Measurements from ENCODE around the gene DHX15.
"Not testable (repeated sequence)": the region's sequence is repeated elsewhere in the genome, so short reads cannot be mapped to it uniquely, and the experiment has no call there.

DHX15 gene

GRCh38 chr4:24510091-24510490 is 74.3 kb downstream of the DHX15 start:
- ChIA-PET POLR2A (no interaction called here), CTCF (interaction anchor here (0.6 kb wide), 1 partner anchor 536 kb away, joined by 3 read pairs; no protein-coding TSS in a partner anchor)
- DNase-seq (ENCODE audit: extremely low spot score), result no peak

GRCh38 chr4:24508541-24508940 is 75.8 kb downstream of the DHX15 start:
- TF ChIP-seq CTBP1 (IDR thresholded peaks at IDR 0.05; ENCODE audit: borderline replicate concordance) (no peak), NFRKB (IDR thresholded peaks at IDR 0.05) (no peak), SP1 (IDR thresholded peaks at IDR 0.05) (no peak), TARDBP (IDR thresholded peaks at IDR 0.05) (no peak), ZNF384 (IDR thresholded peaks at IDR 0.05) (no peak), PKNOX1 (IDR thresholded peaks at IDR 0.05) (no peak), FOXK2 (IDR thresholded peaks at IDR 0.05) (no peak), SUZ12 (IDR thresholded peaks at IDR 0.05) (no peak), LEF1 (IDR thresholded peaks at IDR 0.05; ENCODE audit: borderline replicate concordance) (no peak), HDGF (IDR thresholded peaks at IDR 0.05; ENCODE audit: borderline replicate concordance) (no peak), FOXA1 (IDR thresholded peaks at IDR 0.05) (no peak), FOXM1 (IDR thresholded peaks at IDR 0.05; ENCODE audit: borderline replicate concordance) (no peak), ARNT (IDR thresholded peaks at IDR 0.05) (no peak), ELF4 (IDR thresholded peaks at IDR 0.05) (no peak), BHLHE40 (IDR thresholded peaks at IDR 0.05; ENCODE audit: borderline replicate concordance) (no peak), L3MBTL2 (conservative IDR thresholded peaks at IDR 0.05) (no peak)
- POLR2A ChIA-PET, result no interaction called here
- CTCF ChIA-PET, result no interaction called here
- DNase-seq (ENCODE audit: extremely low spot score), result no peak

More at GRCh38 chr4:24510091-24510490, 74.3 kb downstream of the DHX15 start:
- TF ChIP-seq CTBP1 (IDR thresholded peaks at IDR 0.05; ENCODE audit: borderline replicate concordance) (no peak), TARDBP (IDR thresholded peaks at IDR 0.05) (no peak), HDGF (IDR thresholded peaks at IDR 0.05; ENCODE audit: borderline replicate concordance) (no peak), ARNT (IDR thresholded peaks at IDR 0.05) (no peak), NFRKB (IDR thresholded peaks at IDR 0.05) (no peak), FOXA1 (IDR thresholded peaks at IDR 0.05) (no peak), ELF4 (IDR thresholded peaks at IDR 0.05) (no peak), LEF1 (IDR thresholded peaks at IDR 0.05; ENCODE audit: borderline replicate concordance) (no peak), PKNOX1 (IDR thresholded peaks at IDR 0.05) (no peak), BHLHE40 (IDR thresholded peaks at IDR 0.05; ENCODE audit: borderline replicate concordance) (no peak), FOXM1 (IDR thresholded peaks at IDR 0.05; ENCODE audit: borderline replicate concordance) (no peak), L3MBTL2 (conservative IDR thresholded peaks at IDR 0.05) (no peak), FOXK2 (IDR thresholded peaks at IDR 0.05) (no peak), SP1 (IDR thresholded peaks at IDR 0.05) (no peak)

- ChIA-PET CTCF (no interaction called here), POLR2A (no interaction called here)
- TF ChIP-seq HDGF (IDR thresholded peaks at IDR 0.05; ENCODE audit: borderline replicate concordance) (no peak), NFRKB (IDR thresholded peaks at IDR 0.05) (no peak), SP1 (IDR thresholded peaks at IDR 0.05) (no peak)
- DNase-seq (ENCODE audit: extremely low spot score), result no peak
Measured at GRCh38 chr4:24507439-24507838, 76.9 kb downstream of the DHX15 start.

GRCh38 chr4:24503090-24503489 is 81.3 kb downstream of the DHX15 start:
- POLR2A ChIA-PET; DNase-seq (ENCODE audit: extremely low spot score); CTCF ChIA-PET: not testable (repeated sequence)

GRCh38 chr4:24497221-24497620 is 87.1 kb downstream of the DHX15 start:
- ChIA-PET POLR2A (no interaction called here), CTCF (no interaction called here)
- no peak for DNase-seq (ENCODE audit: extremely low spot score)
- no peak for TF ChIP-seq LEF1 (IDR thresholded peaks at IDR 0.05; ENCODE audit: borderline replicate concordance)
- no peak for TF ChIP-seq FOXK2 (IDR thresholded peaks at IDR 0.05)
- no peak for TF ChIP-seq ZNF384 (IDR thresholded peaks at IDR 0.05)
- TF ChIP-seq SP1 (IDR thresholded peaks at IDR 0.05), result no peak
- TF ChIP-seq TARDBP (IDR thresholded peaks at IDR 0.05), result no peak
- no peak for TF ChIP-seq BHLHE40 (IDR thresholded peaks at IDR 0.05; ENCODE audit: borderline replicate concordance)
- no peak for TF ChIP-seq ARNT (IDR thresholded peaks at IDR 0.05)
- TF ChIP-seq HDGF (IDR thresholded peaks at IDR 0.05; ENCODE audit: borderline replicate concordance), result no peak
- no peak for TF ChIP-seq NFRKB (IDR thresholded peaks at IDR 0.05)
- TF ChIP-seq CTBP1 (IDR thresholded peaks at IDR 0.05; ENCODE audit: borderline replicate concordance), result no peak
- TF ChIP-seq L3MBTL2 (conservative IDR thresholded peaks at IDR 0.05), result no peak
- no peak for TF ChIP-seq FOXA1 (IDR thresholded peaks at IDR 0.05)
- no peak for TF ChIP-seq SUZ12 (IDR thresholded peaks at IDR 0.05)
- TF ChIP-seq PKNOX1 (IDR thresholded peaks at IDR 0.05), result no peak

GRCh38 chr4:24496597-24496996 is 87.8 kb downstream of the DHX15 start:
- DNase-seq (ENCODE audit: extremely low spot score), result no peak
- ChIA-PET CTCF (no interaction called here), POLR2A (no interaction called here)
- no peak for TF ChIP-seq ARNT (IDR thresholded peaks at IDR 0.05)
- no peak for TF ChIP-seq ELF4 (IDR thresholded peaks at IDR 0.05)
- no peak for TF ChIP-seq FOXM1 (IDR thresholded peaks at IDR 0.05; ENCODE audit: borderline replicate concordance)
- TF ChIP-seq FOXA1 (IDR thresholded peaks at IDR 0.05), result no peak
- no peak for TF ChIP-seq SP1 (IDR thresholded peaks at IDR 0.05)
- TF ChIP-seq CTBP1 (IDR thresholded peaks at IDR 0.05; ENCODE audit: borderline replicate concordance), result no peak
- no peak for TF ChIP-seq HDGF (IDR thresholded peaks at IDR 0.05; ENCODE audit: borderline replicate concordance)
- no peak for TF ChIP-seq FOXK2 (IDR thresholded peaks at IDR 0.05)
- TF ChIP-seq TARDBP (IDR thresholded peaks at IDR 0.05), result no peak
- TF ChIP-seq PKNOX1 (IDR thresholded peaks at IDR 0.05), result no peak
- TF ChIP-seq ZNF384 (IDR thresholded peaks at IDR 0.05), result no peak
- TF ChIP-seq L3MBTL2 (conservative IDR thresholded peaks at IDR 0.05), result no peak
- TF ChIP-seq NFRKB (IDR thresholded peaks at IDR 0.05), result no peak
- no peak for TF ChIP-seq BHLHE40 (IDR thresholded peaks at IDR 0.05; ENCODE audit: borderline replicate concordance)
- no peak for TF ChIP-seq SUZ12 (IDR thresholded peaks at IDR 0.05)
- no peak for TF ChIP-seq LEF1 (IDR thresholded peaks at IDR 0.05; ENCODE audit: borderline replicate concordance)
